SU-DHL-6 (cell line): ENCODE data around the gene ZNF618.

Experiments used
- H2AFZ ChIP-seq: fragments of 200-600 bp; sonication (generic); 2 replicates; pipeline ENCODE4 v1.6.1; 2014; ENCODE audit warnings: low read depth, mild to moderate bottlenecking, moderate library complexity, mixed read lengths, antibody characterized with exemption, low read length; ENCODE audit not compliant: severe bottlenecking
- H3F3A ChIP-seq: fragments of 200-600 bp; shearing (Covaris generic); 2 replicates; pipeline ENCODE4 v1.6.0; 2016; ENCODE audit warnings: antibody characterized with exemption, mild to moderate bottlenecking; ENCODE audit not compliant: insufficient read depth
- H3K27ac ChIP-seq: fragments of 200-600 bp; sonication (generic); 2 replicates; pipeline ENCODE4 v1.5.1; 2016; ENCODE audit warnings: low read depth, mild to moderate bottlenecking, low read length, moderate library complexity, mixed read lengths
- H3K27me3 ChIP-seq: fragments of 200-600 bp; sonication (generic), shearing (Covaris generic); 2 replicates; pipeline ENCODE4 v1.6.0; 2014; ENCODE audit warnings: mild to moderate bottlenecking, low read length
- H3K36me3 ChIP-seq: fragments of 200-600 bp; sonication (generic); 2 replicates; pipeline ENCODE4 v1.6.1; 2014; ENCODE audit warnings: mild to moderate bottlenecking, low read length, mixed read lengths
- H3K4me2 ChIP-seq: fragments of 300-600, 200-600 bp; shearing (Covaris generic), sonication (generic); 2 replicates; pipeline ENCODE4 v1.6.0; 2014; ENCODE audit warnings: low read length, low read depth, mild to moderate bottlenecking; ENCODE audit not compliant: poor library complexity, severe bottlenecking
- H3K4me3 ChIP-seq: fragments of 200-600 bp; sonication (generic); 2 replicates; pipeline ENCODE4 v1.5.1; 2014; ENCODE audit warnings: antibody characterized with exemption, low read length, mild to moderate bottlenecking, mixed read lengths; ENCODE audit not compliant: insufficient read depth, poor library complexity, severe bottlenecking
- H3K79me2 ChIP-seq: fragments of 200-600 bp; sonication (generic); 2 replicates; pipeline ENCODE4 v1.6.1; 2014; ENCODE audit warnings: mild to moderate bottlenecking, low read length, moderate library complexity; ENCODE audit not compliant: insufficient read depth
- H3K9ac ChIP-seq: fragments of 200-600 bp; sonication (generic); 2 replicates; pipeline ENCODE4 v1.7.0; 2014; ENCODE audit warnings: mild to moderate bottlenecking, low read length
- H3K9me2 ChIP-seq: fragments of 200-600 bp; sonication (generic); replicated peaks from 2 replicates; pipeline ENCODE4 v1.6.1; 2014; ENCODE audit warnings: low read length; ENCODE audit not compliant: insufficient read depth
- H3K9me3 ChIP-seq: fragments of 200-600 bp; sonication (generic); 2 replicates; pipeline ENCODE4 v1.6.1; 2014; ENCODE audit warnings: low read length, mixed read lengths; ENCODE audit not compliant: insufficient read depth
- H4K20me1 ChIP-seq: fragments of 200-600 bp; sonication (generic); 2 replicates; pipeline ENCODE4 v1.6.1; 2014; ENCODE audit warnings: low read depth, mild to moderate bottlenecking, antibody characterized with exemption, low read length, moderate library complexity, mixed read lengths
- EZH2phosphoT487 ChIP-seq: fragments of 200-600 bp; sonication (generic), shearing (Covaris generic); conservative IDR thresholded peaks from 2 replicates; pipeline ENCODE4 v1.6.1; 2018; ENCODE audit warnings: mild to moderate bottlenecking, antibody characterized with exemption, low read length, moderate library complexity, mixed read lengths
- TF ChIP-seq, protein P1 (sequence below): fragments of 200-600 bp; sonication (generic); IDR thresholded peaks from one replicate; pipeline ENCODE4 v1.5.1; 2017; ENCODE audit warnings: antibody characterized with exemption, mild to moderate bottlenecking, low read length, moderate library complexity; ENCODE audit not compliant: insufficient read depth, poor library complexity, severe bottlenecking

ZNF618 gene

DNA sequence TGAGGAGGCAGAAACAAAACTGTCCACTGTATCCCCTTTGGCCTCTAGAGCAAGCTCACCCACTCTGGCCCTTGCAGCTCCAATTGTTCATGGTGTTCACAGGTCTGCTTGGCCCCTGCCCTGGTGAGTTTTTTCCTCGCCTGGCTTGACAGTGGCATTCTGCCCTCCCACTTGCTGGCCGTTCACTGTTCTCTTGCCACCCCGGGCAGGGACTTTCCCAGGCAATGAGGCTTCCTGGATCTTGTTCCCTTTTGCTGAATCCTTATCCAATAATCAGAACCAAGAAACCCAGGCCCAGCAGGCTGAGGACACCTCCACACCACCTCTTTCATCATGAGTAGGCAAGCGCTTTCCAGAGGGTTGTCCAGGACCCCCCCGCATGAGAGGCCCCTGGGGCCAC is 31.2 kb downstream of the ZNF618 start:
- Histone ChIP-seq H3K9ac (no peak overlapping the region), H3K9me2 (no peaks in the 10 kb centered on the region), H3K4me3 (no peak overlapping the region), H3K27ac (no peak overlapping the region), H3F3A (no peaks in the 10 kb centered on the region), H3K36me3 (no peaks in the 10 kb centered on the region), H3K9me3 (no peaks in the 10 kb centered on the region), H4K20me1 (no peaks in the 10 kb centered on the region), H2AFZ (no peak overlapping the region), H3K27me3 (no peaks in the 10 kb centered on the region), H3K79me2 (no peaks in the 10 kb centered on the region), H3K4me2 (no peak overlapping the region)
- no peak for TF ChIP-seq EZH2phosphoT487
- TF ChIP-seq, protein P1, sequence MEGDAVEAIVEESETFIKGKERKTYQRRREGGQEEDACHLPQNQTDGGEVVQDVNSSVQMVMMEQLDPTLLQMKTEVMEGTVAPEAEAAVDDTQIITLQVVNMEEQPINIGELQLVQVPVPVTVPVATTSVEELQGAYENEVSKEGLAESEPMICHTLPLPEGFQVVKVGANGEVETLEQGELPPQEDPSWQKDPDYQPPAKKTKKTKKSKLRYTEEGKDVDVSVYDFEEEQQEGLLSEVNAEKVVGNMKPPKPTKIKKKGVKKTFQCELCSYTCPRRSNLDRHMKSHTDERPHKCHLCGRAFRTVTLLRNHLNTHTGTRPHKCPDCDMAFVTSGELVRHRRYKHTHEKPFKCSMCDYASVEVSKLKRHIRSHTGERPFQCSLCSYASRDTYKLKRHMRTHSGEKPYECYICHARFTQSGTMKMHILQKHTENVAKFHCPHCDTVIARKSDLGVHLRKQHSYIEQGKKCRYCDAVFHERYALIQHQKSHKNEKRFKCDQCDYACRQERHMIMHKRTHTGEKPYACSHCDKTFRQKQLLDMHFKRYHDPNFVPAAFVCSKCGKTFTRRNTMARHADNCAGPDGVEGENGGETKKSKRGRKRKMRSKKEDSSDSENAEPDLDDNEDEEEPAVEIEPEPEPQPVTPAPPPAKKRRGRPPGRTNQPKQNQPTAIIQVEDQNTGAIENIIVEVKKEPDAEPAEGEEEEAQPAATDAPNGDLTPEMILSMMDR, result no peak

DNA sequence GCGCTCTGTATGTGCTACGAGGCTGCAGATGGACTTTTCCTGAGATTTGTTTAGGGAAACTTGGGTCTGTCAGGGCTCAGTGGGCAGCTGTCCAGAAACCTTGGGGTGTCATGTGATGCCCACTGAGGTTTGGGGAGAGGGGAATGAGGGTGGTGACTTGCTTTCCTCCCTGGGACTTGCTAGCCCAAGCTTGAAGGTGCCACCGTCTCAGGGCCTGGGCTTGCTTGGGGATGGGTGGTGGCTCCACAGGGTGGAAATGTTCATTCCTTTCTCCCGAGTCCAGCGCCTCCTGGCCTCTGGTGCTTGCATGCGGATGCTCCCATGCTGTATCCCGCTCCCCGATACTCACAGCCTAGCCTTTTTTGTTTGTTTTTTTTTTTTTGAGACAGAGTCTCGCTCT is 33.3 kb downstream of the ZNF618 start:
- Histone ChIP-seq H3K36me3 (no peaks in the 10 kb centered on the region), H3K4me2 (no peak overlapping the region), H3K9me2 (no peaks in the 10 kb centered on the region), H4K20me1 (no peaks in the 10 kb centered on the region), H3K79me2 (no peaks in the 10 kb centered on the region), H3K9me3 (no peaks in the 10 kb centered on the region), H3F3A (no peaks in the 10 kb centered on the region), H3K27ac (no peak overlapping the region), H2AFZ (no peak overlapping the region), H3K4me3 (no peak overlapping the region), H3K27me3 (no peaks in the 10 kb centered on the region), H3K9ac (no peak overlapping the region)
- TF ChIP-seq EZH2phosphoT487, result no peak
- TF ChIP-seq, protein P1, result no peak

DNA sequence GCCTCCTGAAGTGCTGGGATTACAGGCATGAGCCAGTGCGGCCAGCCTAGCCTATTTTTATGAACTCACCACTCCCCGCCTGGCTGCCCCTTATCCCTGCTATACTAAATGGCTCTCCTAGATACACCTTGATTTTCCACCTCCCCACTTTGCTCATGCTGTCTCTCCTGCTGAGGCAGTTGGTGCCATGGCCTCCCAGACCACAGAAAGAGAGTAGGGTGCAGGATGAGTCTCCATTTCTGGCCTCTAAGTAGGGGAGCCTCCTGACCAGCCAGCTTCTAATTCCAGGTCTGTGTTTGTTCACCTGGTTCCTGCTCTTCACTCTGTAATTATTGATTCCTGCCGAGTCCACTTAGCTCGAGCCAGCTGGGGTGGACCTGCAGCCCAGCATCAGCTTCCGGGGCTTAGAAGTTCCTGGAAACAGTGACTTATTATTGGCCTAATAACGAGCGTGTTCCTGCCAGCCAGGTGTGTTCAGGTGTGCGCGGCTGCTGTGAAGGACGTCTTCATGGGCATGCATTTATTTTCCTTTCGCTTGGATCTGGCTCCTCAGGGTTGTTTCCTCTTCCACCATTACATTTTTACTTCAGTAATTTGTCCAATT is 34.0 kb downstream of the ZNF618 start:
- Histone ChIP-seq H2AFZ (no peak overlapping the region), H3K9me2 (no peaks in the 10 kb centered on the region), H3K79me2 (no peaks in the 10 kb centered on the region), H3K4me3 (no peak overlapping the region), H3K27ac (no peak overlapping the region), H4K20me1 (no peaks in the 10 kb centered on the region), H3K4me2 (no peak overlapping the region), H3K9ac (no peak overlapping the region), H3K9me3 (no peaks in the 10 kb centered on the region), H3F3A (no peaks in the 10 kb centered on the region), H3K36me3 (no peaks in the 10 kb centered on the region), H3K27me3 (no peaks in the 10 kb centered on the region)
- TF ChIP-seq EZH2phosphoT487, result no peak
- TF ChIP-seq, protein P1, result no peak
